ENCODE measurements around the gene FAM209A.

The FAM209A gene

GRCh38 chr20:56565511-56565910, 41.0 kb downstream of the FAM209A start:
- H3K4me3 ChIP-seq (ENCODE audit: low read depth, low read length) = no peak overlapping the region
- no peak for TF ChIP-seq CTCF (IDR thresholded peaks at IDR 0.05; ENCODE audit: borderline replicate concordance, insufficient read depth, low read depth, low read length)

- no peak overlapping the region for H3K4me3 ChIP-seq (ENCODE audit: low read depth, low read length)
- TF ChIP-seq CTCF (IDR thresholded peaks at IDR 0.05; ENCODE audit: borderline replicate concordance, insufficient read depth, low read depth, low read length) = no peak
These were observed 42.1 kb downstream of the FAM209A start for GRCh38 chr20:56566621-56567020.

- no peak overlapping the region for H3K4me3 ChIP-seq (ENCODE audit: low read depth, low read length)
- TF ChIP-seq CTCF (IDR thresholded peaks at IDR 0.05; ENCODE audit: borderline replicate concordance, insufficient read depth, low read depth, low read length) = no peak
These were observed 46.3 kb downstream of the FAM209A start for GRCh38 chr20:56570832-56571231.

GRCh38 chr20:56572172-56572571, 47.6 kb downstream of the FAM209A start:
- no peak overlapping the region for H3K4me3 ChIP-seq (ENCODE audit: low read depth, low read length)
- TF ChIP-seq CTCF (IDR thresholded peaks at IDR 0.05; ENCODE audit: borderline replicate concordance, insufficient read depth, low read depth, low read length) = no peak

- no peak overlapping the region for H3K4me3 ChIP-seq (ENCODE audit: low read depth, low read length)
These were observed 49.4 kb downstream of the FAM209A start for GRCh38 chr20:56573986-56574385.

GRCh38 chr20:56574531-56575142, 50.1 kb downstream of the FAM209A start:
- no peak overlapping the region for H3K4me3 ChIP-seq (ENCODE audit: low read depth, low read length)
- TF ChIP-seq CTCF (IDR thresholded peaks at IDR 0.05; ENCODE audit: borderline replicate concordance, insufficient read depth, low read depth, low read length) = no peak

More at GRCh38 chr20:56573986-56574385, 49.4 kb downstream of the FAM209A start:
- TF ChIP-seq CTCF (IDR thresholded peaks at IDR 0.05; ENCODE audit: borderline replicate concordance, insufficient read depth, low read depth, low read length) = no peak

GRCh38 chr20:56575157-56575556, 50.6 kb downstream of the FAM209A start:
- TF ChIP-seq CTCF (IDR thresholded peaks at IDR 0.05; ENCODE audit: borderline replicate concordance, insufficient read depth, low read depth, low read length) = no peak
- H3K4me3 ChIP-seq (ENCODE audit: low read depth, low read length) = no peak overlapping the region
